HG02884 (cell line): Measurements from ENCODE around the gene ZNRF1.

Experiments
- ATAC-seq: cut with Tn5 transposase; IDR thresholded peaks from one replicate; pipeline ENCODE4 v1.9.1; 2021; ENCODE audit warnings: mild to moderate bottlenecking, moderate library complexity; ENCODE audit not compliant: unreplicated experiment

Gene ZNRF1

GRCh38 chr16:75058806-75059205 is 60.0 kb downstream of the ZNRF1 start:
- ATAC-seq, result no peak

GRCh38 chr16:75059411-75059810 is 60.6 kb downstream of the ZNRF1 start:
- no peak for ATAC-seq

GRCh38 chr16:75060723-75061122 is 61.9 kb downstream of the ZNRF1 start:
- ATAC-seq, result no peak

GRCh38 chr16:75061669-75062068 is 62.8 kb downstream of the ZNRF1 start:
- no peak for ATAC-seq

- no peak for ATAC-seq
Observed at GRCh38 chr16:75062135-75062975, 63.5 kb downstream of the ZNRF1 start.

GRCh38 chr16:75062976-75063346 is 64.1 kb downstream of the ZNRF1 start:
- ATAC-seq, result no peak

- ATAC-seq, result no peak
Observed at GRCh38 chr16:75063549-75064088, 64.8 kb downstream of the ZNRF1 start.

- no peak for ATAC-seq
Observed at GRCh38 chr16:75064403-75065148, 65.8 kb downstream of the ZNRF1 start.

GRCh38 chr16:75065149-75065505 is 66.3 kb downstream of the ZNRF1 start:
- no peak for ATAC-seq

GRCh38 chr16:75065521-75066149 is 66.8 kb downstream of the ZNRF1 start:
- ATAC-seq, result no peak

- ATAC-seq, result no peak
Observed at GRCh38 chr16:75066861-75067447, 68.1 kb downstream of the ZNRF1 start.

- no peak for ATAC-seq
Observed at GRCh38 chr16:75068085-75069031, 69.5 kb downstream of the ZNRF1 start.

GRCh38 chr16:75070012-75070841 is 71.4 kb downstream of the ZNRF1 start:
- ATAC-seq, result no peak

- no peak for ATAC-seq
Observed at GRCh38 chr16:75071621-75072020, 72.8 kb downstream of the ZNRF1 start.

GRCh38 chr16:75072239-75072947 is 73.6 kb downstream of the ZNRF1 start:
- no peak for ATAC-seq

GRCh38 chr16:75073545-75074303 is 74.9 kb downstream of the ZNRF1 start:
- ATAC-seq, result no peak

GRCh38 chr16:75074304-75074793 is 75.5 kb downstream of the ZNRF1 start:
- ATAC-seq, result no peak
